CD4-positive, alpha-beta T cell (primary cell): ENCODE data around the gene LAMTOR3. TPM values are rescaled to one million over a fixed set of nuclear protein-coding genes. Genes with fewer than 3 reads are reported as not detected.
A peak's percentile ranks its signal among the peaks of the same experiment; 100 is the strongest.

Source experiments
- ATAC-seq: fragments of 200-7000 bp; cut with Tn5 transposase; one replicate; pipeline ENCODE4 v1.10.0; 2022; ENCODE audit warnings: mild to moderate bottlenecking; ENCODE audit not compliant: poor library complexity
- CTCF ChIA-PET: fragments of 350-600 bp; sonication (Branson Sonifier 250); formaldehyde crosslinking; loops from one replicate; lab custom pipeline; 2021; ENCODE audit warnings: antibody characterized with exemption, inconsistent platforms; lab: Charles Lee
- POLR2A ChIA-PET: fragments of 350-600 bp; sonication (Branson Sonifier 250); formaldehyde crosslinking; loops from one replicate; lab custom pipeline; 2021; ENCODE audit warnings: antibody characterized with exemption, inconsistent platforms; lab: Charles Lee
- DNase-seq, 14 experiments: peaks; one replicate each; pipeline ENCODE4 v3.0.0-alpha.2; 2013 to 2020; ENCODE audit warnings: mixed read lengths in 2 of 14
- H3K27ac ChIP-seq, 2 donors: one replicate each; pipeline versions ENCODE4 v1.5.1 to v1.7.0; 2013; ENCODE audit warnings: low read length in 2 of 2, low read depth in 1 of 2, mild to moderate bottlenecking in 1 of 2
- H3K27me3 ChIP-seq, 2 experiments: 1 replicate in 1 of 2; 2 replicates in 1 of 2; pipeline versions ENCODE4 v1.6.1 to v1.7.0; 2013; ENCODE audit warnings: low read length in 2 of 2, control low read depth in 1 of 2, mild to moderate bottlenecking in 1 of 2, moderate library complexity in 1 of 2; ENCODE audit not compliant: insufficient read depth in 2 of 2, control insufficient read depth in 1 of 2
- H3K36me3 ChIP-seq: one replicate; pipeline ENCODE4 v1.6.1; 2013; ENCODE audit warnings: low read length, control low read depth; ENCODE audit not compliant: insufficient read depth
- H3K4me1 ChIP-seq: one replicate; pipeline ENCODE4 v1.6.1; 2013; ENCODE audit warnings: low read length, control low read depth; ENCODE audit not compliant: insufficient read depth
- H3K4me3 ChIP-seq: one replicate; pipeline ENCODE4 v1.5.1; 2013; ENCODE audit warnings: mild to moderate bottlenecking, low read length, moderate library complexity
- H3K9me3 ChIP-seq, 2 experiments: 1 replicate in 1 of 2; 2 replicates in 1 of 2; pipeline versions ENCODE4 v1.6.1 to v1.7.0; 2013; ENCODE audit warnings: low read length in 2 of 2, mild to moderate bottlenecking in 2 of 2, control low read depth in 1 of 2, moderate library complexity in 1 of 2; ENCODE audit not compliant: control insufficient read depth in 1 of 2, insufficient read depth in 1 of 2
- H3K27ac Mint-ChIP-seq: one replicate; pipeline ENCODE4 v1.8.0; 2020; ENCODE audit warnings: mixed read lengths
- H3K27me3 Mint-ChIP-seq: one replicate; pipeline ENCODE4 v1.8.0; 2021; ENCODE audit warnings: mixed read lengths
- H3K36me3 Mint-ChIP-seq: one replicate; pipeline ENCODE4 v1.8.0; 2021; ENCODE audit warnings: low read depth, mixed read lengths
- H3K4me1 Mint-ChIP-seq: one replicate; pipeline ENCODE4 v1.8.0; 2021; ENCODE audit warnings: low read depth, mixed read lengths
- H3K4me3 Mint-ChIP-seq: one replicate; pipeline ENCODE4 v1.8.0; 2020; ENCODE audit warnings: mild to moderate bottlenecking, mixed read lengths
- H3K9me3 Mint-ChIP-seq: one replicate; pipeline ENCODE4 v1.8.0; 2020; ENCODE audit warnings: mixed read lengths
- CTCF ChIP-seq: fragments of 200-600 bp; IDR thresholded peaks from one replicate; pipeline ENCODE4 v1.8.0; 2022; ENCODE audit warnings: antibody characterized with exemption, mild to moderate bottlenecking
- intact Hi-C, 2 experiments: fragments of 100-400 bp; cut with DNase I in 1 of 2; cut with micrococcal nuclease in 1 of 2; formaldehyde crosslinking; loops; one replicate each; pipeline versions ENCODE4 v1.15.1 to v1.9.0; 2023 to 2025; cut with DNase I, micrococcal nuclease
- total RNA-seq, 174 experiments: library from RNA in 2 of 174; stranded (reverse) in 2 of 174; gene quantifications; one replicate each; pipeline ENCODE4 v1.2.3 and lab custom pipeline; 2021 to 2026

Gene LAMTOR3
- total RNA-seq, 2 experiments from 2014 or later: 32.0 to 32.8 TPM

- no peak for DNase-seq
- no peaks in the 10 kb centered on the region for H3K27me3 ChIP-seq
- H3K36me3 ChIP-seq: peaks cover 44% of the 10 kb centered on the region
- peaks cover 4% of the 10 kb centered on the region for H3K4me1 ChIP-seq
- Mint-ChIP-seq H3K9me3 (peaks cover 7% of the 10 kb centered on the region), H3K4me3 (no peak overlapping the region), H3K4me1 (peaks cover 35% of the 10 kb centered on the region), H3K27me3 (no peaks in the 10 kb centered on the region), H3K27ac (peak overlapping the region; percentile 24), H3K36me3 (peaks cover 80% of the 10 kb centered on the region)
- no peak for ATAC-seq
- intact Hi-C loops: no loop called here
- H3K4me3 ChIP-seq: no peak overlapping the region
- no peak for TF ChIP-seq CTCF
- CTCF ChIA-PET: no interaction called here
- no peak overlapping the region for H3K27ac ChIP-seq
- H3K9me3 ChIP-seq: peaks cover 0 to 10% of the 10 kb centered on the region in 2 experiments
- POLR2A ChIA-PET: no interaction called here
Observed at GRCh38 chr4:99917575-99917974, 23.3 kb upstream of the LAMTOR3 start.

- DNase-seq (no peak), ATAC-seq (no peak)
- no peaks in the 10 kb centered on the region for H3K27me3 Mint-ChIP-seq
- Histone ChIP-seq H3K36me3 (peaks cover 35% of the 10 kb centered on the region), H3K27ac (no peak overlapping the region), H3K9me3 (peaks cover 0 to 10% of the 10 kb centered on the region in 2 experiments), H3K4me1 (peaks cover 4% of the 10 kb centered on the region), H3K27me3 (no peaks in the 10 kb centered on the region), H3K4me3 (no peak overlapping the region)
- H3K4me3 Mint-ChIP-seq: no peak overlapping the region
- peaks cover 7% of the 10 kb centered on the region for H3K9me3 Mint-ChIP-seq
- H3K36me3 Mint-ChIP-seq: peaks cover 86% of the 10 kb centered on the region
- ChIA-PET CTCF (no interaction called here), POLR2A (no interaction called here)
- peak overlapping the region; percentile 15 for H3K27ac Mint-ChIP-seq
- intact Hi-C loops: no loop called here
- H3K4me1 Mint-ChIP-seq: peaks cover 26% of the 10 kb centered on the region
- TF ChIP-seq CTCF: no peak
Observed at GRCh38 chr4:99915449-99915848, 21.2 kb upstream of the LAMTOR3 start.

- ATAC-seq (no peak), DNase-seq (no peak)
- intact Hi-C loops: loop anchor here (1.0 to 10.0 kb wide), 8 partner anchors 52 to 1750 kb away; partner anchors contain the start of genes ADH5 (in 1 of the 2), DAPP1 (in 1 of the 2), DNAJB14 (in 1 of the 2) and EIF4E (in 1 of the 2)
- Histone ChIP-seq H3K9me3 (no peaks in the 10 kb centered on the region), H3K27ac (peak overlapping the region; percentile 45 to 56), H3K27me3 (no peaks in the 10 kb centered on the region), H3K4me3 (peak overlapping the region; percentile 61), H3K4me1 (peaks cover 23% of the 10 kb centered on the region), H3K36me3 (peaks cover 15% of the 10 kb centered on the region)
- Mint-ChIP-seq H3K4me3 (peak overlapping the region; percentile 99), H3K9me3 (no peaks in the 10 kb centered on the region), H3K36me3 (peaks cover 22% of the 10 kb centered on the region), H3K27ac (peak overlapping the region; percentile 96), H3K4me1 (peaks cover 49% of the 10 kb centered on the region), H3K27me3 (no peaks in the 10 kb centered on the region)
- ChIA-PET POLR2A (interaction anchor here (0.7 to 2.7 kb wide), 18 partner anchors 10 to 900 kb away, joined by 3 to 109 read pairs (median 6); partner anchors contain the start of genes ADH5, DAPP1, DNAJB14 and H2AZ1), CTCF (interaction anchor here (1.2 to 1.9 kb wide), 6 partner anchors 13 to 900 kb away, joined by 3 to 9 read pairs (median 5); partner anchors contain the start of genes DNAJB14, METAP1 and TRMT10A)
- TF ChIP-seq CTCF: no peak
Observed at GRCh38 chr4:99894998-99895397, 771 bp upstream of the LAMTOR3 start.
